Measurements from ENCODE around the gene NTRK2. TPM values are rescaled to one million over a fixed set of nuclear protein-coding genes. Genes with fewer than 3 reads are reported as not detected.
A peak's percentile ranks its signal among the peaks of the same experiment; 100 is the strongest.

NTRK2 gene
- total RNA-seq (not detected), polyA plus RNA-seq (not detected), total RNA-seq (0 to 0.09 (median 0) reads per million in 6 experiments)

DNA sequence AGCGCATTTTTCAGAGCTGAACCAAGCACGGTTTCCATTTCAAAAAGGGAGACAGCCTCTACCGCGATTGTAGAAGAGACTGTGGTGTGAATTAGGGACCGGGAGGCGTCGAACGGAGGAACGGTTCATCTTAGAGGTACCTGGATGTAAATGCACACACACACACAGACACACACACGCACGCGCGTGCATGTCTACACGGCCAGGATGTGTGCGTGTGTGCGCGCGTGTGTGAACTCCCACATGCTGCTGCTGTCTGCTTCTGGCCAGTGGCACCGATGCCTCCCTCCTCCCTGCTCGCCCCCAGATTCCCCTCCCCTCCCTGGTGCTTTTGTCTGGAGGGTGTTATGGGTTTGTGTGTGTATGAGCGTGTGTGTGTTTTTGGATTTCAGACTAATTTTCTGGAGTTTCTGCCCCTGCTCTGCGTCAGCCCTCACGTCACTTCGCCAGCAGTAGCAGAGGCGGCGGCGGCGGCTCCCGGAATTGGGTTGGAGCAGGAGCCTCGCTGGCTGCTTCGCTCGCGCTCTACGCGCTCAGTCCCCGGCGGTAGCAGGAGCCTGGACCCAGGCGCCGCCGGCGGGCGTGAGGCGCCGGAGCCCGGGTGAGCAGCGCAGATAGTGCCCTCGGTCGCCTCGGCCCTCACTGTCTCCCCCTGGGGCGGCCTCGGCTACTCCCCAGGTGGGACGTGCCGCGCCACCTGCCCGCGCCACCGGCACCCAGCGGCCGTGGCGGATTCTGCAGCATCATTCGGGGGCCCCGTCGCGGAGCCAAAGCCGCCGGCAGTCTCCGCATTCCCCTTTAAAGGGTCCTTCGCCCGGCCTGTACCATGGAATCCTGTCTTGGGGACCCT is at the start of gene NTRK2:
NTRK2 (plus strand) TSS at position 442 of the 850 bp plus-strand sequence. CDS start 1,020 bp downstream, outside the sequence.
- peaks cover 20 to 68% (median 46%) of the 10 kb centered on the region in 5 donors for H3K27me3 Mint-ChIP-seq
- no peaks in the 10 kb centered on the region for H3K36me3 Mint-ChIP-seq
- H3K4me1 Mint-ChIP-seq, result peaks cover 1 to 19% (median 13%) of the 10 kb centered on the region in 4 donors
- DNase-seq (no peak), ATAC-seq (no peak)
- peaks cover 0 to 5% (median 0%) of the 10 kb centered on the region in 9 donors for H3K9me3 Mint-ChIP-seq
- H3K27ac Mint-ChIP-seq, result peak within 1 kb of the TSS in 1 of 10 donors; percentile 11
- peak within 1 kb of the TSS in 9 of 10 donors; percentile 12 to 71 (median 41) for H3K4me3 Mint-ChIP-seq
- POLR2A ChIA-PET, result no interaction called here

DNA sequence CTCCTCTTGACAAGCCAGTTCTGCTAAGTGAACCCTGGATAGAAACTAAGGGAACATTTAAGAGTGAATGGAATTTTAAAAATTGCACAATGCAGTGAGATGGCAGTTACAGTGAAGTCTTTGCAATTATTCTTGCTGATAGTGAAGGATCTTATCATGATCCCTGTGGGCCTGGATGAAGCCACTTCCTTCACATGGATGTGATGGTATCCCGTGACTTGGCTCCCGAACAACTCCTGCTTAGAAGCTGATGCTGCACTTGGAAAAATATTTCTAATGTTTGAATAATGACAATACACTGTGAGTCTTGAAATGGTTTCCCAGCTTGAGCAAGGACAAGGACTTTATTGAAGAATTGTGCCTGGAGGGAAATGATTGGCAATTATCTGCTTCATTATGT is 49.2 kb upstream of the NTRK2 start:
- POLR2A ChIA-PET, result no interaction called here
- ATAC-seq, result no peak
- Mint-ChIP-seq H3K4me1 (no peaks in the 10 kb centered on the region), H3K9me3 (peaks cover 0 to 2% (median 0%) of the 10 kb centered on the region in 9 donors), H3K36me3 (no peaks in the 10 kb centered on the region), H3K27me3 (peaks cover 0 to 28% (median 5%) of the 10 kb centered on the region in 5 donors), H3K4me3 (no peak overlapping the region), H3K27ac (no peak overlapping the region)
- DNase-seq, result no peak

DNA sequence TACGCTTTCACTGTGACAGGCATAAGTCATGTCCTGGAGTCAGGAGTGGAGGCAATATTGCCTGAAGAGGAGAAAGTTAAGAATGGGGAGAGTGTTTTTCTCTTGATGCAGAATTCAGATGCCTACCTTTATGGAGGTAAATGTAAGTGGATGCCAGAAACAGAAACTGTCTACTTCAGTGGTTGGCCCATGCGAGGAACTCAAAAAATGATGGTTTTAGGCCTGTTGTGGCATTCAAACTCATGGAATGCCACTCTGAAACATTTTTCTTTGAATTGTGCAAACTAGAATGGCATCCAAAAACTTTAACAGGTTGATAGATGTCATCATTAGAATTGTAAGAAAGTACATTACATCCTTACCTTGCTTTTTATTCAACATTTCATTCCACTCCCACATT is 47.7 kb upstream of the NTRK2 start:
- Mint-ChIP-seq H3K4me1 (no peaks in the 10 kb centered on the region), H3K4me3 (no peak overlapping the region), H3K27ac (no peak overlapping the region), H3K36me3 (no peaks in the 10 kb centered on the region), H3K27me3 (peaks cover 0 to 28% (median 5%) of the 10 kb centered on the region in 5 donors), H3K9me3 (peaks cover 0 to 4% (median 2%) of the 10 kb centered on the region in 9 donors)
- DNase-seq (no peak), ATAC-seq (no peak)
- POLR2A ChIA-PET, result no interaction called here

DNA sequence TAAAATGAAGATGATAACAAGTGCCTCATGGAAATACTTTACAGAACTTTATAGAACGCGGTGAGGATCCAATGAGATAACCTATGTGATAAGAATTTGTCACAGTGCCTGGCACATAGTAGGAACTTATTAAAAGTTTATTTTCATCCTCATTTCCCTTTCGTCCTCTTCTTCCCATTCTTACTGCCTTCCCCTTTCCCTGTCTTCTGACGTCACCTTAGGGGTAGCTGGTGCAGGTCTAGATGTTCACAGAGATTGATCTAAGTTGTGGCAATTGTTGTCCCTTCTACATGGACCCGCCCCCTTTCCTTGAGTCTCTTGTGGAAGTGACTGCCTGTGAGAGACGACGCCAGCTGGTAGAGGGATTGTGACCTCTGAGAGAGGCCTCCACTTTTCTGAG is 46.5 kb upstream of the NTRK2 start:
- POLR2A ChIA-PET, result no interaction called here
- peaks cover 0 to 7% (median 2%) of the 10 kb centered on the region in 9 donors for H3K9me3 Mint-ChIP-seq
- no peak overlapping the region for H3K4me3 Mint-ChIP-seq
- H3K27ac Mint-ChIP-seq, result no peak overlapping the region
- peaks cover 0 to 19% (median 5%) of the 10 kb centered on the region in 5 donors for H3K27me3 Mint-ChIP-seq
- H3K4me1 Mint-ChIP-seq, result no peaks in the 10 kb centered on the region
- no peak for ATAC-seq
- DNase-seq, result no peak
- H3K36me3 Mint-ChIP-seq, result no peaks in the 10 kb centered on the region

DNA sequence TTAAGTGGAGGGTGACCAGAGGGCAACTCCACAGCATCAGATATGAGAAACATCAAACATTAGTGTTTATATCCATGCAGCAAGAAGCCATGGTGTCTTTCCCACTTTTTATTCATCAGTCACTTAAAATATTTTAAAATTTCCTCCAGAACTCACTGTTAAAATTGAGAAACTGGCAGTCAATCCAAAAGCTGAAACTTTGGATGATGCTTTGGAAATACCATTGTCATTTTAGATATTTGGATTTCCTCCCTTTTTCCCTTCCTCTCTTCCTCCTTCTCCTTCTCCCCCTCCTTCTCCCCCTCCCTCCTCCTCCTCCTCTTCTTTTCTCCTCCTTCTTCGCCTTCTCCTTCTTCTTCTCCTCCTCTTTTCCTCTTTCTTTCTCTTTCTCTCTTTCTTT is 33.1 kb upstream of the NTRK2 start:
- Mint-ChIP-seq H3K27ac (no peak overlapping the region), H3K36me3 (no peaks in the 10 kb centered on the region), H3K4me3 (no peak overlapping the region), H3K9me3 (peaks cover 3 to 15% (median 6%) of the 10 kb centered on the region in 9 donors), H3K4me1 (no peaks in the 10 kb centered on the region), H3K27me3 (peaks cover 0 to 5% (median 0%) of the 10 kb centered on the region in 5 donors)
- no peak for ATAC-seq
- POLR2A ChIA-PET, result no interaction called here
- DNase-seq, result no peak

DNA sequence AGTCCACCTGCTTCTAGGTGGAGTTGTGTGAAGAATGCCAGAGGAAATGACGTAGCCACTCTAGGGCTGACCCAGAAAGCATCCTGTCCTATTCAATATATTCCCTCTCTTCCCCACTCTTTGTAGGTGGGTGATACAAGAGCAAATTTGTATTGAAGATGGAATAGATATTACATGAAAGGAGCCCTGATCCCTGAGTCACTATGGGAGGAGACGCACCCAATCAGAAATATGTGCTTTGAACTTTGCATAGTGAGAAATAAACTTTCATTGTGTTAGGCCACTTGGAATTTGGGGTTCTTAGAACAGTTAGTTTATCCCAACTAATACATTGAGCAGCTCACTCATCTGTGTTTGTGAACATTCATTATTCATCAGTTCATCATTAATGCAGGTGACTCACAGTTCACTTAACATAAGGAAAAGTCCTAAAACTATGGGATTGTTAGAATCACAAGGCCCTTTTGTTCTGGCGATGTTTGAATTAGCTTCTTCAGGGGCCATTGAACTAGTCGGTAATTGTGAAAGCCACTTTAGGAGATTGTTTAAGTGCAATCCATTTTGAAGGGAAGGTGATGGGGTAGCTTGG is 26.9 kb upstream of the NTRK2 start:
- H3K4me3 Mint-ChIP-seq, result no peak overlapping the region
- peaks cover 0 to 4% (median 0%) of the 10 kb centered on the region in 5 donors for H3K27me3 Mint-ChIP-seq
- no peak for ATAC-seq
- H3K27ac Mint-ChIP-seq, result no peak overlapping the region
- no peaks in the 10 kb centered on the region for H3K36me3 Mint-ChIP-seq
- no peaks in the 10 kb centered on the region for H3K4me1 Mint-ChIP-seq
- H3K9me3 Mint-ChIP-seq, result peaks cover 0 to 27% (median 7%) of the 10 kb centered on the region in 9 donors
- POLR2A ChIA-PET, result no interaction called here
- no peak for DNase-seq

DNA sequence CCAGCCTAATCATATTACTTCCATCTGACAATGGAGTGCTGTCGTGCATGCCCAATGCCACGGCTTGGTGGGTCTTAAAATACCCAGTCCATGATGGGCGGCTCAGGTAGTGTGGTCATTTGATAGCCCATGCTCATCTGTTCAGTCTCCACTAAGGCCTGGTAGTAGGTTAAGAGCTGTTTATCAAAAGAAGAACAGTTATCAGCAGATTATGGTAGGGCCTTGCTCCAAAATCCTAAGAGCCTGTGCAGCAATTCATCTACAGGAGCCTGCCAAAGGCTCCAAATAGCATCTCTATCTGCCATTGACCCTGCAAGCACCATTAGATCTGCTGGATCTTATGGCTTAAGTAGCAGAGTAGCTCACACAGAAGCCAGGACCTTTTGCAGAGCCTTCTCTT is 21.8 kb upstream of the NTRK2 start:
- POLR2A ChIA-PET, result no interaction called here
- Mint-ChIP-seq H3K36me3 (no peaks in the 10 kb centered on the region), H3K27ac (no peak overlapping the region), H3K9me3 (peaks cover 0 to 9% (median 3%) of the 10 kb centered on the region in 9 donors), H3K4me1 (no peaks in the 10 kb centered on the region), H3K4me3 (no peak overlapping the region), H3K27me3 (peaks cover 2 to 21% (median 8%) of the 10 kb centered on the region in 5 donors)
- DNase-seq (no peak), ATAC-seq (no peak)

DNA sequence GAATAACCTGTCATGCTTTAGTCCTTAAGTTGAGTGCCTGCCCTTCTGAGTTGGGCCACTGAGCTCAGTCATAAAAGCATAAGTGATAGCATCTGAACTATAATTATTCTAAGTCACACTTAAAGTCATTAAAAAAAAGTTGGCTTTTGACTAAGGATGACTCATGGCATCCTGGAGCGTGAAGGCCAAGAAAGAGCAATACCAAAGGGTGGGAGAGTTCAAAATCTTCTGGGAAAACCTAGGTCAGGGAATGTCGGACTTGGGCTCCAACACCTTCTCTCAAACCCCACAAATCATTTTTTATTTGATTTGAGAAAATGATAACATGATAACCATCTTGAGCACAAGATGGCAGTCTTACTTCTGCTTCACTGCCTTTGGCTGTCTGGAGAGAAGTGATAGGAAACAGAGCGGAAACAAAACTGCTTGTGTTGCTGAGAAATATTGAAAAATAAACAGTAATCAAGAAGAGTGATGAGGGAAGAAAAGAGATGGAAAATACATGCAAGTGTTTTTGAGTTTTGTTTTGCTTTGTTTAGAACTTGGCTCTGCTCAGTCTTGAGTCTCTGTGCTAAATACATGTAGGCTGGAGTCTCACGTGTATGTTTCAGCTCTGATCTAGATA is 16.9 kb upstream of the NTRK2 start:
- Mint-ChIP-seq H3K4me1 (no peaks in the 10 kb centered on the region), H3K9me3 (peaks cover 0 to 2% (median 0%) of the 10 kb centered on the region in 9 donors), H3K36me3 (peaks cover 0 to 5% (median 0%) of the 10 kb centered on the region in 3 donors), H3K27ac (no peak overlapping the region), H3K4me3 (no peak overlapping the region), H3K27me3 (peaks cover 4 to 35% (median 8%) of the 10 kb centered on the region in 5 donors)
- DNase-seq (no peak), ATAC-seq (no peak)
- POLR2A ChIA-PET, result no interaction called here

DNA sequence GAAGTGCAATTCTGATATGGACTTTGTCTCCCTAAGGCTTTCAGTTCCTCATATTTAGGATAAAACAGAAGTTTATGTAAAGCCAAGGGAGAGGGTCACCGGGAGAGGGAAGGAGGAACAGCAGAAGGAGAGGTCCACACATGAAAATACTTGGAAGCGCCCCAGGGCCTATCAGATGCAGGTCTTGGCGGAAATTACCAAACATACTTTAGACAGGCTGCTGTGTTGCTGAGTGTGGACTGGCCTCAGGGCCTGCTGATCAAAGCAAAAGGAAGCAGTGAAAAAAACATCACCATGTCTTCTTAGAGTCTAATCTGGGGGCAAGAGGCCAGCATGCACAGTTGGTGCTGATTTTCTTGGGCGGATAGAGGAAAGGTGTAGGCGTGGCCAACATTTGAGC is 14.1 kb upstream of the NTRK2 start:
- H3K27me3 Mint-ChIP-seq, result peaks cover 4 to 30% (median 6%) of the 10 kb centered on the region in 5 donors
- POLR2A ChIA-PET, result no interaction called here
- DNase-seq (no peak), ATAC-seq (no peak)
- H3K9me3 Mint-ChIP-seq, result peaks cover 0 to 2% (median 0%) of the 10 kb centered on the region in 9 donors
- no peak overlapping the region for H3K27ac Mint-ChIP-seq
- no peak overlapping the region for H3K4me3 Mint-ChIP-seq
- H3K36me3 Mint-ChIP-seq, result peaks cover 0 to 6% (median 0%) of the 10 kb centered on the region in 3 donors
- H3K4me1 Mint-ChIP-seq, result no peaks in the 10 kb centered on the region

DNA sequence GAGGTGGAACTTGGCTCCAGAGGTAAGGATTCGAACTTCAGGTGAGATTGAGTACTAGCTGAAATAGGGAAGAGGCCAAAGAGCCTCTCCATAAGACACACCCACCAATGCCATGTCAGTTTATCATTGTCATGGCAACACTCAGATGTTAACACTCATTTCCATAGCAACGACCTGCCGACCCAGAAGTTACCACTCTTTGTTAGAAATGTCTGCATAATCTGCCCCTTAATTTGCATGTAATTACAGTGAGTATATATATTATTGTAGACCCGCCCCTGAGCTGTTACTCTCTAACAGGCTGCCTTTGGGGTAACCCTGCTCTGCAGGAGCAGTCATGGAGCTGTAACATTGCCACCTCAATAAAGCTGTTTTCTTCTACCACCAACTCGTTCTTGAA is 10.2 kb upstream of the NTRK2 start:
- Mint-ChIP-seq H3K4me1 (no peaks in the 10 kb centered on the region), H3K9me3 (peaks cover 0 to 2% (median 0%) of the 10 kb centered on the region in 9 donors), H3K4me3 (no peak overlapping the region), H3K36me3 (peaks cover 0 to 6% (median 0%) of the 10 kb centered on the region in 3 donors), H3K27me3 (peaks cover 0 to 17% (median 7%) of the 10 kb centered on the region in 5 donors), H3K27ac (no peak overlapping the region)
- DNase-seq (no peak), ATAC-seq (no peak)
- POLR2A ChIA-PET, result no interaction called here

DNA sequence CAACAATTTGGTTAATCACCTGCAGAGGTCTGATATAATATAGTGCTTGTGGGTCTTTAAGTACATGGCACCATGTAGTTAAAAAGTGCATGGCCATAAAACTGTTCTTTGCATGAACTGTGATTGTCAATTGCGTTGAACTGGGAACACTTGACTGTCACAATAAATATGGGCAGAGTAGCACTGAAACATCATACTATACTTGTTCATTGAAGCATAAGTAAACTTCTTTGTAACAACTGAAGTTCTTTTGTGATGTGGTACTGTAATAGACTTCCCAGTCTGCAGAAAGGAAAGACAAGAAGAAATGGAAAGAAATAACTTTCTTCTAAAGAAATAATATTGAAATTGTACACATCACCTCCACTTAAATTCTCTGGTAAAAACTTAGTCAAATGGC is 9.8 kb upstream of the NTRK2 start:
- Mint-ChIP-seq H3K27me3 (peaks cover 0 to 17% (median 7%) of the 10 kb centered on the region in 5 donors), H3K4me3 (no peak overlapping the region), H3K9me3 (peaks cover 0 to 2% (median 0%) of the 10 kb centered on the region in 9 donors), H3K27ac (no peak overlapping the region), H3K4me1 (no peaks in the 10 kb centered on the region), H3K36me3 (peaks cover 0 to 6% (median 0%) of the 10 kb centered on the region in 3 donors)
- POLR2A ChIA-PET, result no interaction called here
- ATAC-seq (no peak), DNase-seq (no peak)

DNA sequence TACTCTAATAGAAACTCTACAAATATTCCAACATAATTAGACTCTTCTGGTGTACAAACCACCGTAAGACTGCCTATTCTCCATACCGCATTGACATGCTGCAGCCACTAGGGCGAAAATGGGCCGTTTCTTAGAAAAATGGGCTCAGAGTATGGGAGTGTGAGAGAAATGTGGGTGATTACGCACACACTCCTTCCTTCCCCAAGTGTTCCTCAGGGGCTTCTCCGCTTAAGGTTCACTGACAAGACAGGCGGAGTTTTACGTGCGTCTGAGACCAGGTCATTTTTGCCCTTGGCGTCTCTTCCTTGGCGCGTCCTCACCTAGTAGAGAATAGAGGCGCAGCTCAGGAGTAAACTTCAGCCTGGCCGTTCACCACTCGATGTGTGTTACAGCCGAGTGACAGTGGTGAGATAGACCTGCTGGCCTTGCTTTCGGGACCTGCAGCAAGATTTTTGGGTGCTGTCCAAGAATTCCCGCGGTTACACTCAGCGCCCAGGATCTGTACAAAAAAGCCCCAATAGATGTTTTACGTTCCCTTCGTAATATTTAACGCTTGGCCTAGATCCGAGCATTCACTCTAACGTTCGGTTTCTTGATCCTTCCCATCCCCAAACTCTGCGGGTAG is 1.8 kb upstream of the NTRK2 start:
- DNase-seq (no peak), ATAC-seq (no peak)
- H3K9me3 Mint-ChIP-seq, result peaks cover 0 to 5% (median 0%) of the 10 kb centered on the region in 9 donors
- peaks cover 20 to 62% (median 46%) of the 10 kb centered on the region in 5 donors for H3K27me3 Mint-ChIP-seq
- H3K4me1 Mint-ChIP-seq, result peaks cover 1 to 19% (median 13%) of the 10 kb centered on the region in 4 donors
- no peak overlapping the region for H3K27ac Mint-ChIP-seq
- peak overlapping the region in 6 of 10 donors; percentile 3 to 69 (median 36) for H3K4me3 Mint-ChIP-seq
- H3K36me3 Mint-ChIP-seq, result no peaks in the 10 kb centered on the region
- POLR2A ChIA-PET, result no interaction called here

Data from naive thymus-derived CD8-positive, alpha-beta T cell (primary cell).